B cell (primary cell): ENCODE measurements around the gene HDLBP. TPM values are rescaled to one million over a fixed set of nuclear protein-coding genes. Genes with fewer than 3 reads are reported as not detected.

Experiments
- ATAC-seq: fragments of 200-7000 bp; cut with Tn5 transposase; one replicate; pipeline ENCODE4 v1.10.0; 2021; ENCODE audit warnings: low read depth, mild to moderate bottlenecking, moderate number of reproducible peaks, moderate library complexity
- CTCF ChIA-PET: fragments of 350-600 bp; sonication (Branson Sonifier 250); formaldehyde crosslinking; loops from one replicate; lab custom pipeline; 2021; ENCODE audit warnings: antibody characterized with exemption, inconsistent platforms; lab: Charles Lee
- POLR2A ChIA-PET: fragments of 350-600 bp; sonication (Branson Sonifier 250); formaldehyde crosslinking; loops from one replicate; lab custom pipeline; 2021; ENCODE audit warnings: antibody characterized with exemption; lab: Charles Lee
- DNase-seq: peaks from one replicate; pipeline ENCODE4 v3.0.0; 2013
- H2AFZ ChIP-seq: 2 replicates; pipeline ENCODE4 v1.6.1; 2012; ENCODE audit warnings: mild to moderate bottlenecking, low read depth, low read length; ENCODE audit not compliant: insufficient read depth, poor library complexity, severe bottlenecking
- H3K27ac ChIP-seq, 2 donors: 1 replicate in 1 of 2; 2 replicates in 1 of 2; pipeline ENCODE4 v1.5.1; 2012 to 2013; ENCODE audit warnings: low read length in 2 of 2, mild to moderate bottlenecking in 2 of 2, moderate library complexity in 1 of 2
- H3K27me3 ChIP-seq, 4 experiments: fragments of 200-600 bp in 1 of 4; sonication (generic) in 1 of 4; replicated peaks in 1 of 4; 1 replicate in 2 of 4; 2 replicates in 2 of 4; pipeline versions ENCODE4 v1.6.1 to v1.7.0; 2013 to 2016; ENCODE audit warnings: low read length in 3 of 4, mild to moderate bottlenecking in 2 of 4, mixed read lengths in 1 of 4, moderate library complexity in 1 of 4; ENCODE audit not compliant: insufficient read depth in 4 of 4, control insufficient read depth in 3 of 4; ENCODE audit errors: control extremely low read depth in 1 of 4
- H3K36me3 ChIP-seq, 2 experiments: replicated peaks in 1 of 2; 1 replicate in 1 of 2; 2 replicates in 1 of 2; pipeline versions ENCODE4 v1.6.1 to v1.7.1; 2013; ENCODE audit warnings: low read length in 1 of 2; ENCODE audit not compliant: insufficient read depth in 2 of 2, control insufficient read depth in 1 of 2; ENCODE audit errors: control extremely low read depth in 1 of 2, extremely low read depth in 1 of 2
- H3K4me1 ChIP-seq, 2 donors: fragments of 200-600 bp in 1 of 2; sonication (generic) in 1 of 2; 1 replicate in 1 of 2; 2 replicates in 1 of 2; pipeline versions ENCODE4 v1.5.1 to v1.6.1; 2013 to 2017; ENCODE audit warnings: low read length in 2 of 2; ENCODE audit not compliant: control insufficient read depth in 2 of 2, insufficient read depth in 2 of 2
- H3K4me2 ChIP-seq: replicated peaks from 2 replicates; pipeline ENCODE3; 2012; ENCODE audit warnings: mild to moderate bottlenecking, low read depth, low read length; ENCODE audit not compliant: poor library complexity, severe bottlenecking
- H3K4me3 ChIP-seq, 5 experiments: fragments of 200-600 bp in 1 of 5; sonication (generic) in 1 of 5; 1 replicate in 3 of 5; 2 replicates in 2 of 5; pipeline versions ENCODE4 v1.5.1 to v1.7.0; 2011 to 2016; ENCODE audit warnings: low read length in 4 of 5, mild to moderate bottlenecking in 4 of 5, low read depth in 2 of 5, control low read depth in 1 of 5, moderate library complexity in 1 of 5; ENCODE audit not compliant: insufficient read depth in 1 of 5; ENCODE audit errors: control extremely low read depth in 1 of 5, extremely low read depth in 1 of 5
- H3K79me2 ChIP-seq: fragments of 200-600 bp; sonication (generic); one replicate; pipeline ENCODE4 v1.6.0; 2016; ENCODE audit warnings: low read length; ENCODE audit not compliant: control insufficient read depth, insufficient read depth
- H3K9ac ChIP-seq: fragments of 200-600 bp; sonication (generic); 2 replicates; pipeline ENCODE4 v1.6.1; 2017; ENCODE audit warnings: mild to moderate bottlenecking, low read length, moderate library complexity
- H3K9me3 ChIP-seq, 3 donors: one replicate each; pipeline versions ENCODE4 v1.6.1 to v1.7.1; 2013; ENCODE audit warnings: low read length in 2 of 3; ENCODE audit not compliant: control insufficient read depth in 2 of 3, insufficient read depth in 1 of 3; ENCODE audit errors: control extremely low read depth in 1 of 3
- H4K20me1 ChIP-seq: 2 replicates; pipeline ENCODE4 v1.6.0; 2012; ENCODE audit warnings: mild to moderate bottlenecking, low read length; ENCODE audit not compliant: insufficient read depth, control insufficient read depth, poor library complexity, severe bottlenecking
- H3K27ac Mint-ChIP-seq: one replicate; pipeline ENCODE4 v1.8.0; 2021; ENCODE audit warnings: mixed read lengths
- H3K27me3 Mint-ChIP-seq: one replicate; pipeline ENCODE4 v1.8.0; 2021; ENCODE audit warnings: mixed read lengths
- H3K4me1 Mint-ChIP-seq: one replicate; pipeline ENCODE4 v1.8.0; 2021; ENCODE audit warnings: mixed read lengths
- H3K4me3 Mint-ChIP-seq: one replicate; pipeline ENCODE4 v1.8.0; 2021; ENCODE audit warnings: mixed read lengths
- H3K9me3 Mint-ChIP-seq: one replicate; pipeline ENCODE4 v1.8.0; 2022; ENCODE audit warnings: mixed read lengths; ENCODE audit not compliant: insufficient read depth
- EZH2 ChIP-seq: IDR thresholded peaks from 2 replicates; pipeline ENCODE4 v1.6.1; 2012; ENCODE audit warnings: borderline replicate concordance, low read depth, mild to moderate bottlenecking, moderate library complexity, low read length; ENCODE audit not compliant: insufficient read depth, poor library complexity, severe bottlenecking
- WGBS: methylation state at CpG from one replicate; pipeline ENCODE4 v1.1.5; 2013; ENCODE audit warnings: missing lambda C conversion rate; ENCODE audit not compliant: insufficient coverage; 5-methylcytosine and 5-hydroxymethylcytosine counted together
- intact Hi-C: fragments of 100-400 bp; cut with micrococcal nuclease; formaldehyde crosslinking; loops from one replicate; pipeline ENCODE4 v1.10.0; 2022
- polyA plus RNA-seq: library from polyadenylated mRNA; depleted of rRNA; stranded (reverse); fragments of >200 nt; gene quantifications from 2 replicates; pipeline ENCODE4 v1.2.3, GENCODE V29; 2012
- total RNA-seq, 2 donors: library from RNA; stranded (reverse); fragments of 120-200 nt in 1 of 2; gene quantifications; 1 replicate in 1 of 2; 2 replicates in 1 of 2; pipeline versions ENCODE4 v1.2.3 to v1.2.4, GENCODE V29; 2013 to 2022
- TF ChIP-seq, protein P1 (sequence below): fragments of 200-600 bp; IDR thresholded peaks from one replicate; pipeline ENCODE4 v1.8.0; 2022; ENCODE audit warnings: antibody characterized with exemption, mild to moderate bottlenecking

The HDLBP gene
- total and polyA plus RNA-seq, 2 donors (not counting 1 experiment from before 2014, with no cell fraction given): 55.1 to 127 TPM

DNA sequence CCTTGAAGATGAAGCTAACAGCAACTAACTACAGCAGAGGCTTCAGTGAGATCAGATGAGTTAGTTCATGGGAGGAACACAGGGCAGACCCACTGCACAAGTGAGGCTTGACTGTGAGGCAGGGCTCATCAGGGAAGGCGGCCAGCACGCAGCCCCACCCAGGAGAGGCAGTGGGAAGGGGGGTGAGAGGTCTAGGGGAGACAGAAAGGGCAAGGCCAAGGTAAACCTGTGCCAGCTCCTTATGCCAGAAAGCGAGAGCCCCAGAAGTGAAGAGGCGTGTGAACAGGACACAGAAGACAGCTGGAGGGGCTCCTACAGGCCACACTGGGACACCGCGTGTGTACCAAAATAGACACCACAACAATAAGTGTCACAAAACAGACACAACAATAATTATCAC is 78.4 kb downstream of the HDLBP start:
- no peak overlapping the region for H3K4me3 ChIP-seq
- no peaks in the 10 kb centered on the region for H3K79me2 ChIP-seq
- Mint-ChIP-seq H3K27ac (no peak overlapping the region), H3K27me3 (no peaks in the 10 kb centered on the region), H3K4me1 (no peaks in the 10 kb centered on the region), H3K9me3 (no peaks in the 10 kb centered on the region), H3K4me3 (no peak overlapping the region)
- no peak for ATAC-seq
- peaks cover 0 to 89% of the 10 kb centered on the region in 2 experiments for H3K36me3 ChIP-seq
- H3K27ac ChIP-seq: no peak overlapping the region
- H3K27me3 ChIP-seq: no peaks in the 10 kb centered on the region
- no peak overlapping the region for H2AFZ ChIP-seq
- H4K20me1 ChIP-seq: no peaks in the 10 kb centered on the region
- H3K4me2 ChIP-seq: no peak overlapping the region
- CTCF ChIA-PET: interaction anchor here (1.5 kb wide), 1 partner anchor 19 kb away, joined by 5 read pairs; no protein-coding TSS in a partner anchor
- H3K9me3 ChIP-seq: no peaks in the 10 kb centered on the region
- H3K9ac ChIP-seq: no peak overlapping the region
- no peak for DNase-seq
- WGBS: 94% methylated on average over 2 of the region's 6 CpGs
- POLR2A ChIA-PET: no interaction called here
- no peaks in the 10 kb centered on the region for H3K4me1 ChIP-seq
- TF ChIP-seq, protein P1, sequence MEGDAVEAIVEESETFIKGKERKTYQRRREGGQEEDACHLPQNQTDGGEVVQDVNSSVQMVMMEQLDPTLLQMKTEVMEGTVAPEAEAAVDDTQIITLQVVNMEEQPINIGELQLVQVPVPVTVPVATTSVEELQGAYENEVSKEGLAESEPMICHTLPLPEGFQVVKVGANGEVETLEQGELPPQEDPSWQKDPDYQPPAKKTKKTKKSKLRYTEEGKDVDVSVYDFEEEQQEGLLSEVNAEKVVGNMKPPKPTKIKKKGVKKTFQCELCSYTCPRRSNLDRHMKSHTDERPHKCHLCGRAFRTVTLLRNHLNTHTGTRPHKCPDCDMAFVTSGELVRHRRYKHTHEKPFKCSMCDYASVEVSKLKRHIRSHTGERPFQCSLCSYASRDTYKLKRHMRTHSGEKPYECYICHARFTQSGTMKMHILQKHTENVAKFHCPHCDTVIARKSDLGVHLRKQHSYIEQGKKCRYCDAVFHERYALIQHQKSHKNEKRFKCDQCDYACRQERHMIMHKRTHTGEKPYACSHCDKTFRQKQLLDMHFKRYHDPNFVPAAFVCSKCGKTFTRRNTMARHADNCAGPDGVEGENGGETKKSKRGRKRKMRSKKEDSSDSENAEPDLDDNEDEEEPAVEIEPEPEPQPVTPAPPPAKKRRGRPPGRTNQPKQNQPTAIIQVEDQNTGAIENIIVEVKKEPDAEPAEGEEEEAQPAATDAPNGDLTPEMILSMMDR: no peak
- TF ChIP-seq EZH2: no peak
- intact Hi-C loops: no loop called here

DNA sequence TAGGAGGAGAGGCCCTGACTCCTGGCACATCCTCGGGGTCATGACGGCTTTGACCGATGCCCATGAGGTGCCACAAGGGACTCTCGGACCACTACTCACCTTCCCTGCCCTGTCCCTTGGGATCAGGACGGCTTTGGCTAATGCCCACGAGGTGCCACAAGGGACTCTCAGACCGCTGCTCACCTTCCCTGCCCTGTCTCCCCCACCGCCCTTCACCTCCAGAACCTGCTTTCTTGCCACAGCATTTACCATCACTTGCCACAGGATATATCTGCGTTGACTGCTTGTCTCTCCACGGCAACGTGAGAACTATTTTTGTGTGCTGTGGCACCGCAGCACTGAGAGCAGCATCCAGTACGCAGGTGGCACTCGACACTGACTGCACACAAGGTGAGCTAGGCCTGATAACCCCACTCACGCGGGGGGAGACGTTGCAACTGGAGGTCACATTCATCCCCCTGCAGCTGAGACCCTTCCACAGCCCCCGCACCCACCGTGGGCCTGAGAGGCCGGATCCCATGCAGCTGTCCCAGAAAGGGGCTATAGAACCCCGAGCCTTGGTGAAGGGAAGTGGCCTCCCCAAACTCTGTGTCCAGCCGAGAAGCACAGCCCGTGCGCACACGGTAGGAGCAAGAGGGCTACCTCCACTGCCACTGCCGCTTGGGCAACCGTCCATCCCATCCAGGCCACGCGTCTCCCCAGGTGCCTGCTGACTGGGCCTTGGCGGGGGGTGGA is 79.4 kb downstream of the HDLBP start:
- no peaks in the 10 kb centered on the region for H3K9me3 Mint-ChIP-seq
- H3K27ac Mint-ChIP-seq: no peak overlapping the region
- intact Hi-C loops: no loop called here
- H3K27me3 Mint-ChIP-seq: no peaks in the 10 kb centered on the region
- H3K4me1 Mint-ChIP-seq: no peaks in the 10 kb centered on the region
- H3K4me1 ChIP-seq: no peaks in the 10 kb centered on the region
- H3K4me3 ChIP-seq: no peak overlapping the region
- 94% methylated on average over 30 of the region's 30 CpGs for WGBS
- no peak for ATAC-seq
- H3K9me3 ChIP-seq: no peaks in the 10 kb centered on the region
- H3K27me3 ChIP-seq: no peaks in the 10 kb centered on the region
- POLR2A ChIA-PET: no interaction called here
- no peak overlapping the region for H3K4me3 Mint-ChIP-seq
- CTCF ChIA-PET: interaction anchor here (1.5 kb wide), 1 partner anchor 18 kb away, joined by 5 read pairs; no protein-coding TSS in a partner anchor
- H3K27ac ChIP-seq: no peak overlapping the region
- H3K9ac ChIP-seq: no peak overlapping the region
- no peaks in the 10 kb centered on the region for H3K79me2 ChIP-seq
- peaks cover 0 to 92% of the 10 kb centered on the region in 2 experiments for H3K36me3 ChIP-seq
- H2AFZ ChIP-seq: no peak overlapping the region
- no peaks in the 10 kb centered on the region for H4K20me1 ChIP-seq
- DNase-seq: no peak
- TF ChIP-seq, protein P1: no peak
- TF ChIP-seq EZH2: no peak
- no peak overlapping the region for H3K4me2 ChIP-seq
